SU-DHL-6 (cell line): Measurements from ENCODE around the gene VASP.

Source experiments
- CTCF ChIP-seq: fragments of 200-600 bp; sonication (generic); IDR thresholded peaks from one replicate; pipeline ENCODE4 v1.5.1; 2017; ENCODE audit warnings: antibody characterized with exemption, mild to moderate bottlenecking, low read length, moderate library complexity; ENCODE audit not compliant: insufficient read depth, poor library complexity, severe bottlenecking
- EZH2phosphoT487 ChIP-seq: fragments of 200-600 bp; sonication (generic), shearing (Covaris generic); conservative IDR thresholded peaks from 2 replicates; pipeline ENCODE4 v1.6.1; 2018; ENCODE audit warnings: mild to moderate bottlenecking, antibody characterized with exemption, low read length, moderate library complexity, mixed read lengths

GRCh38 chr19:45497791-45498190, 9.5 kb upstream of the VASP start:
- TF ChIP-seq CTCF (no peak), EZH2phosphoT487 (no peak)
